NCI-H1694 treated with DMSO at 0.1 percent for 48 hours (cell line): ENCODE results near the gene DDA1.
A peak's percentile ranks its signal among the peaks of the same experiment; 100 is the strongest.
"Not testable (repeated sequence)": the region's sequence is repeated elsewhere in the genome, so short reads cannot be mapped to it uniquely, and the experiment has no call there.

Experiments
- DNase-seq: peaks from one replicate; lab custom pipeline; 2025; lab: John Stamatoyannopoulos, UW

Gene DDA1

DNA sequence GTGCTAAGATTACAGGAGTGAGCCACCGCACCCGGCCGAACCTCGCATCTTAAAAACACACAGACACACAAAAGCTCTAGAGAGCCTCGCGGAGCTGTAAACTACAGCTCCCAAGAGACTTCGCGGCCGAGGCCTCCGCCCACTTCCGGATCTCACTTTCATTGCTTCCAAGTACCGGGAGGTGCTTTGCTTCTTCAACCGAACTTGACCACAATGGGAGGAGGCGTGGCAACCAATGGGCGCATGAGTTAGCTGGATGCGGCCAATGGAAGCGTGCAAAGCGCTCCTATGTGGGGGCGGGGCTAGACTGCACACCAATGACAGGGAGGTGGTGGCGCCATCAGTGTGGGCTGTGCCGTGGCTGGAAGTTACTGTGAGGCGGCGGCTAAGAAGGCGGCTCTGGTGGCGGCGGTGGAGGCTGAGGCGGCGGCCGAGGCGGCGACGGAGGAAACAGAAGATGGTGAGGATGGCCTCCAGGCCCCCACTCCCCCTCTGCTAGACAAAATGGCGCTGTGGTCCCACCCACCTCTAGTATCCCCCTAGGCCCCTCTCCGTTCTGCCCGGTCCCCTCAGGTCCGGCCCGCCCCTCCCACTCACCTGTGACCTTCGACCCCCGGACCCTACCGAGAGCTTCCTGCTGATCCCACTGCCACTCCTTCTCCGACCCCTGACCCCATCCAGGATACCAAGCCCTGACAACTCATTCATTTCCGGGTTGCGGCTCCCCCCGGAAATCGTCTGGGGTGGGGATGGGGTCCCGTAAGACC is at the start of gene DDA1:
Gene DDA1, plus strand, starts transcription at position 366 of the 767 bp plus-strand sequence. Its CDS starts 92 bp downstream, at position 458.
- DNase-seq: peak; percentile 96

DNA sequence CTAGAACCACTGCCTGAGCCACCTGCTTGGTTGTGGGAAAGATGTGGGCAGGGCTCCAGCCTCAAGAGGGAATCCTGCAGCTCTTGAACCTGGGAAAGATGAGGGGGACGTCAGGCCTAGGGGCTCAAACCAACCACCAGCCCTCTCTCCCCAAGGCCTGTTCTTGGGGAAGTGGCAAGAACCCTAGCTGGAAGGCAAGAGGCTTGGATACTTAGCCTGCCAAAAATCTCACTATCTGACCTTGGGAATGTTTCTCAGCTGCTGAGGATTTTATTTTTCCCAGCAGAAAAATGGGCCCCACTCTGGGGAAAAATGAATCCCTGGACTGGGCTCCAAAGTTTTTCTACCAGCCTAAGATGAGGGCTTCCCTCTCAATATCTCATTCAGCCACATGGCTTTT is 49.4 kb upstream of the DDA1 start:
- DNase-seq: no peak

DNA sequence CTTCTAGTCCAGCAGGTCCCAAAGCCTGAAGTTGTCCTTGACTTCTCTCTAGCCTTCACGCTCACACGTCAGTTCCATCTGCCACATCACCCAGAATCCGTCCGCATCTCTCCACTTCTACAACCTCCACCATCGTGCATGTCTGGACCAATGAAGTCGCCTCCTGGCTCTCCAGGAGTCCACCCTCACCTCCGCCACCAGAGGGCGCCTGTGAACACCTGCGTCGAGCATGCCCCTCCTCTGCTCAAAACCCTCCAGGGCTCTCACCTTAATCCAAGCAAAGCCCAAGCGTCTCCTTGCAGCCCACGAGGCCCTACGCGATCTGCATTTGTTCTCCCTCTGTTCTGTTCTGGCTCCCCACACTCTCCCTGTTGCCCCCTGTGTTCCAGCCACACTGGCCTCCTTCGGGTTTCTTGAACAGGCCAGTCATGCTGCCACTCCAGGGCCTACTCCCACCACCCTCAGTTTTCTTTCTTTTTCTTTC is 48.5 kb upstream of the DDA1 start:
- DNase-seq: peak; percentile 76

DNA sequence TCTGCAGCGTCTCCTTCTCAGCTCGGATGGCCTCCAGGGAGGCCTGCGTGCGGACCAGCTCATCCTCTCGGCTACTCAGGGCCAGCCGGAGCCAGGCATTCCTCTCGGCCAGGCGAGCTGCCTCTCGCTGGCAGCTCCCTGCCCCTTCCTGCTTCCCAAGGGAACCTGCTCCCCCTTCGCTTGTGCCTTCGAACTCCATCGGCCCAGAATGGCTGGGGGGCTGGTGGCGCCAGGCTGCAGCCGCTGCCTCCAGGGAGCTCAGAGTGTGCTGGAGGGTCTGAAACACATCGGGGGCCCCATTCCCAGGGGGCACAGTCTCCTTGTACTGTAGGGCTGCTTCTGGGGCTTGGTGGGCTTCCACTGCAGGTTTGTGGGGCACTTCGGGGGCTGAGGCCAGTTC is 46.8 kb upstream of the DDA1 start:
- DNase-seq: no peak

DNA sequence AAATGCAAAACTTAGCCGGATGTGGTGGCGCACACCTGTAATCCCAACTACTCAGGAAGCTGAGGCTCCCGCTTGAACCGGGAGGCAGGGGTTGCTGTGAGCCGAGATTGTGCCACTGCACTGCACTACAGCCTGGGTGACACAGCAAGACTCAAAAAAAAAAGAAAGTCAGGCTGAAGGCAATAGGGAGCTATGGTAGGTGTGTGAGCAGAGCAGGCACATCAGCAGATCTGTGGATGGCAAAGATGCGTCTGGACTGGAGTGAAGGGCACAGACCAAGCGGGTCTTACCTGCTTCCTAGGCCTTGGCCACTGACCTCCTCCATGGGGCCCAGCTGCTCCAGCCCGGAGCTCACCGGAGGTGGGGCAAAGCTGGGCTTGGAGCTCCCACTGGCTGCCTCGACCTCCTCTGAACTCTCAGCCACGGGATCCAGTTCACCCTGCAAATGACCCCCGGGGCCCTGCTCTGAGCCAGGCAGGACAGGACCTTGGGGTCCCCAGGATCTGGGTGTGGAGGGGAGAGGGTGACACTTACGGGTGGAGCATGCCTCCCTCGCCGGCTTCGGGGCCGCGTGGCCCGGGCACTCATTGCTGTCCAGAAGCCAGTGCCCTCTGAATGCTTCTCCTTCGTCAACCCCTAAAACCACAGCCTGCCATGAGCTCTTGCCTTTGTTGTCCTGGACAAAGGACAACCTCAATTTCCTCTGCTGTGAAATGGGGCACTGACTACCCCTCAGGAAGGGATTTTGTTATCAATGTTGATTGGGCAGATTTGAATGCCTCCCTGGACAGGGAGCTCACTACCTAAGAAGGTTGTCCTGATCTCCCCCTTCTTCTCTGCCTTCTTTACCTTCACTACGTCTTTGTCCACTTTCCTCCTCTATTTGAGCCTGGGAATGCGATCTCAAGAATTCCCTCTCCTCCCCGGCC is 45.4 kb upstream of the DDA1 start:
- no peak for DNase-seq

DNA sequence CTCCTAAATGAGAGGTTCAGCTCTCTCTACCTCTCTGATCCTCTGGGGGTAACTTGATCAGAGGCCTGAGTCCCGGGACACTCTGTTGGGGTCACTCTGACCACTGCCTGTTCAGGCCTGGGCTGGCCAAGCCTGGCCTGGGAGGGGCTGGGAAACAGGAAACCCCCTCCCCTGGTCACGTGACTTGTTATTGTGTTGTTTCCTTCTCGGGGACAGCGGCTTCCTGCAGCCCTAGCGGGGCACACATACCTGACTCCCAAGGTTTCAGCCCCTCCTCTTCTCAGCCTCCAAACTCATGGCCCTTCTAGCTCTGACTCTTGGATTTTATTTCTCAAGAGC is 44.8 kb upstream of the DDA1 start, which contains the start of gene USHBP1:
Gene USHBP1, minus strand, starts transcription at position 105 of the 339 bp plus-strand sequence. CDS start 446 bp downstream, outside the sequence.
- no peak for DNase-seq

DNA sequence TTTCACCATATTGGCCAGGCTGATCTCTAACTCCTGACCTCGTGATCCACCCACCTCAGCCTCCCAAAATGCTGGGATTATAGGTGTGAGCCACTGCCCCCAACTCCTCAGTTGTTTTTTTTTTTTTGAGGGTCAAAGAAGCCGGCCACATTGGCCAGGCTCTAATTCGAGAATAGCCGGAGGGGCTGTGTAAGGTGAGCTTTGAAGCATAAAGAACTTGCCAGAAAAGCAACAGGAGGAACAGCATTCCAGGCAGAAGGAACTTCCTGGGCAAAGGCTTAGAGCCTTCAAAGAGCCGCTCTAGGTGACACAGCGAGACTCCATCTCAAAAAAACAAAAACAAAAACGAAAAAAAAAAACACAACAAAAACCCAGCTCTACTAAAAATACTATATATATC is 43.3 kb upstream of the DDA1 start:
- no peak for DNase-seq

DNA sequence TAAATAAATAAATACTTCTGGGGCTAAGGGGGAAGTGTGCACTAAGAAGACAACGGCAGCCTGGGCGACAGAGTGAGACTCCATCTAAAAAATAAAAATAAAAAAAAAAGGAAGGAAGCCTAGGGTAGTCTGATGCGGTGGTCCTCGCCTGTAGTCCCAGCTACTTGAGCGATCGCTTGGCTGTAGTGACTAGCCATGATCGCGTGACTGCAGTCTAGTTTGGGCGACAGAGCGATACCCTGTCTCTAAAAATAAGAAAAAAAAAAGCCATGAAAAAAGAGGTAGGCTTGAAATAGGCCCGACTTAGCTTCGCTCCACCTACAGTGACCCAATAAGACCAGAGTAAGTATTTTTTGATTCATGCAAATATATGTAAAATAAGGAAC is 42.8 kb upstream of the DDA1 start:
- DNase-seq: no peak

DNA sequence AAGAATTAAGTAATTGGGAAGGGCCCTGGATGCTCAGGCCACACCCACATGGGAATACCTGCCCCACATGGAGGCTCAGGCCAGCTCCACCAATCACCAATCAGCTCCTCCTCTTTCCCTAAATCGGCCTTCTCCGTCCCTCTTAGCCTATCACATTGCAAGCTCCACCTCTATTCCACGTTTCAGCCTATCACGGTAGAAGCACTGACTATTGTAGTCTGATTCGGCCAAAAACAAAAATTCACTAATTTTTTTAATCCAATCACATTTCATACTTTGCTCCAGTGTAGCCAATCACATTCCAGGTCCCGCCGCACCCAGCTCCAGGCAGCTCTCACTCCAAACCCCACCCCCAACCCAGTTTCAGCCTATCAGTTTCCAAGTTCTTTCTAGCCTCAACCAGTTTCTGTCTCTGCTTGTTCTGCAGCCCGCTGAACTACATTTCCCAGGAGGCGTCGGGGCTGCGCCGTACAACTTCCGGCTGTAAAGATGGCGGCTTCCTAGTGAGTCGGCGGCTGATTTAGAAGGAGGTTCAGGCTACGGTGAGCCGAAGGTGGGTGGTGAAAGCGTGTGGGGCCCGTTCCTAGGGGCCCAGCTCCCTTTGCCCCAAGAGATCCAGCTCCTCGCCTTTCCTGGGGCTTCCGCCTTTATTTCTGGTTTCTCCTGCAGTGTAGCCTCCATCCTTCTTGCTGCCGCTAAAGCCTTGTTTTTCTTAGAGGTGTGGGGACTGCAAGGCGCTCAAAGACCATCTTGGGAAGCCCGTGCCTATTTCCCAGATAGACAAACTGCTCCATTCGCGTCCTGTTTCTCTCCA is 42.2 kb upstream of the DDA1 start, which contains the start of gene BABAM1:
Gene BABAM1, plus strand, starts transcription at position 469 of the 814 bp plus-strand sequence. CDS start 1,364 bp downstream, outside the sequence.
- DNase-seq: peak; percentile 98

DNA sequence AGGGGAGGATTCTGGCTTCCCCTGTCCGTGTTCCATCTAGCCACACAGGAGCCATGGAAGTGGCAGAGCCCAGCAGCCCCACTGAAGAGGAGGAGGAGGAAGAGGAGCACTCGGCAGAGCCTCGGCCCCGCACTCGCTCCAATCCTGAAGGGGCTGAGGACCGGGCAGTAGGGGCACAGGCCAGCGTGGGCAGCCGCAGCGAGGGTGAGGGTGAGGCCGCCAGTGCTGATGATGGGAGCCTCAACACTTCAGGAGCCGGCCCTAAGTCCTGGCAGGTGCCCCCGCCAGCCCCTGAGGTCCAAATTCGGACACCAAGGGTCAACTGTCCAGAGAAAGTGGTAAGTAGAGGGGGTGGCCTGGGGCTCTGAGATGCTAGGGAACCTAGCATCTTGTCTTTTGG is 40.6 kb upstream of the DDA1 start:
- no peak for DNase-seq

DNA sequence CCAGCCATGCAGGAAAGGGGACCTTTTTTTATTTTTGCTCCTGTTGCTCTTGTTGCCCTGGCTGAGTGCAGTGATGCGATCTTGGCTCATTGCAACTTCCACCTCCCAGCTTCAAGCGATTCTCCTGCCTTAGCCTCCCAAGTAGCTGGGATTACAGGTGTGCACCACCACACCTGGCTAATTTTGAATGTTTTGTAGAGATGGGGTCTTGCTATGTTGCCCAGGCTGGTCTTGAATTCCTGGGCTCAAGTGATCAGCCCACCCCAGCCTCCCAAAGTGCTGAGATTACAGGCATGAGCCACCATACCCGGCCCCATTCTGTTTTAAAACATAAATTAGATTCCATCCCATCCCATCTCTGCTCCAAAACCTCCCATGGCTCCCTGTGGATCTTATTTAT is 34.5 kb upstream of the DDA1 start:
- not testable (repeated sequence) for DNase-seq

DNA sequence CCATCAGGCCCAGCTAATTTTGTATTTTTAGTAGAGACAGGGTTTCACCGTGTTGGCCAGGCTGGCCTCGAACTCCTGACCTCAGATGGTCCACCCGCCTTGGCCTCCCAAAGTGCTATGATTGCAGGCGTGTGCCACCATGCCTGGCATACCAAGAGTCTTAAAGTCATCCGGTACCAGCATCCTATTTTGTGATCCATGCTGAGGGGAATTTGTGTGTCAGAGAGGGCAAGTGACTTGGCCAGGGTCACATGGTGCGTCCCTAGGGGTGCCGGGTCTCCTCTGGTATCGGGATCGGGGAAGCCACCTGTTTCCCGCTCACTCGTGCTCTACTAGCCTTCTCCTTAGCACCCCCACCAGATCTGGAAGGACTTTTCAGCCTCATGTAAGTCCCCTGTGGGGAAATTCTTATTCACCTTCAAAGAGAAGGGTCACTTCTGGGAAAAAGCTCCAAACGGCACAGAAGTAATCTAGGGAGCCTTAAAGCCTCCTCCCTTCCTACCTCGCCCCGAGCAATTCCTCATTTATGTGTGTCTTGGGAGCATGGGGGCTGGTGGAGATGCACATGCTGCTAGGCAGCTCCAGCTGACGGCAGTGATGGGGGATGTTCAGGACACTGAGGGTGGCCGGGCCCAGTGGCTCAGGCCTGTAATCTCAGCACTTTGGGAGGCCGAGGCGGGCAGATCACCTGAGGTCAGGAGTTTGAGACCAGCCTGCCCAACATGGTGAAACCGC is 33.8 kb upstream of the DDA1 start:
- DNase-seq: no peak

DNA sequence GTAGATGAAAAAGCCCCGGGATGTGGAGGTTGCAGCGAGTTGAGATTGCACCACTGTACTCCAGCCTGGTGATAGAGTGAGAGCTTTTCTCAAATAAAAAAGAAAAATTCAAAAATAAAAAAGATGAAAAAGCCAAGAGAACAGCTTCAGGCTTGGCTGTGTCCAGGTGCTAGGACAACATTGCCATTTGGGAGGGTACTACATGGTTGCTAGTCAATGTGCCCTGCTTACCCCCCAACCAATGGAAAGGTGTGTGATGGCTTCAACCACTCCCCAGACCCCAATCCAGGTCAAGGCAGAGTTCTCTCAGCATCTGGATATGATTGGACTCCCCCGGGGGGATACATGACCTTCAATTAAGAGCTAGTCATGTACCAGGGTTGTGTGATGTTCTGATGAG is 29.9 kb upstream of the DDA1 start:
- DNase-seq: no peak

DNA sequence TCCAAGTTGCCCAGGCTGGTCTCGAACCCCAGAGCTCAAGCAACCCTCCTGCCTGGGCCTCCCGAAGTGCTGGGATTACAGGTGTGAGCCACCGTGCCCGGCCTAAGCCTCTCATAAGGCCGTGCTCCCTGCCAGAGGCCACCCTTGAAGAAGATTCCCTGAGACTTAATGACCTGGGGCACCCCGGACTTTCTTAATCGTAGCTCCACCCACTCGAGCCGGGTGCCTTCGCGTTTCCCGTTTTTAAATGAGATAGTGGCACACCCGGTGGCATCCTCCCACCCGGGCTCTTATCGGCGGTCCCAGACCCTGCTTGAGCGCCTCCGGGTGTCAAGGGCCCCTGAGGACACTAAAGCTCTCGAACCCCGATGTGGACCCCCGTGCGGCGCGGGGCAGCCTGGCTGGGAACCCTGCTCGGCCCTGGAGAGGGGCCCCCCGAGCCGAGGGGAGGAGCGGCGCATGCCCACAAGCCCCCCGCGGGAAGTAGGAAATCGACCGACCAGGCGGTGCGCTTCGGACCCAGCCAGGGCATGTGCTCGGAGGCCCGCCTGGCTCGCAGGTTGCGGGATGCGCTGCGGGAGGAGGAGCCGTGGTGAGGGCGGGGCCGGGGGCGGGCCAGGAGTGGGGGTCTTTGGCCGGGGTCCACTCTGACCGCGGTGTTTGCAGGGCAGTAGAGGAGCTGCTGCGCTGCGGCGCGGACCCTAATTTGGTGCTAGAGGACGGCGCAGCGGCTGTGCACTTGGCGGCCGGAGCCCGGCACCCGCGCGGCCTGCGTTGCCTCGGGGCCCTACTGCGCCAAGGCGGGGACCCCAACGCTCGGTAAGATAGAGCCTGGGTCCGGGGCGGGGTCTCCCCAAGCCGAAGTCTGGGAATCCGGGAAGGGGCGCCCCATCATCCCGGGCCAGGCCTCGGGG is 27.7 kb upstream of the DDA1 start, which contains the start of gene ANKLE1:
Gene ANKLE1, plus strand, starts transcription at position 511 of the 914 bp plus-strand sequence. Its CDS starts 20 bp downstream, at position 531.
- DNase-seq: no peak

DNA sequence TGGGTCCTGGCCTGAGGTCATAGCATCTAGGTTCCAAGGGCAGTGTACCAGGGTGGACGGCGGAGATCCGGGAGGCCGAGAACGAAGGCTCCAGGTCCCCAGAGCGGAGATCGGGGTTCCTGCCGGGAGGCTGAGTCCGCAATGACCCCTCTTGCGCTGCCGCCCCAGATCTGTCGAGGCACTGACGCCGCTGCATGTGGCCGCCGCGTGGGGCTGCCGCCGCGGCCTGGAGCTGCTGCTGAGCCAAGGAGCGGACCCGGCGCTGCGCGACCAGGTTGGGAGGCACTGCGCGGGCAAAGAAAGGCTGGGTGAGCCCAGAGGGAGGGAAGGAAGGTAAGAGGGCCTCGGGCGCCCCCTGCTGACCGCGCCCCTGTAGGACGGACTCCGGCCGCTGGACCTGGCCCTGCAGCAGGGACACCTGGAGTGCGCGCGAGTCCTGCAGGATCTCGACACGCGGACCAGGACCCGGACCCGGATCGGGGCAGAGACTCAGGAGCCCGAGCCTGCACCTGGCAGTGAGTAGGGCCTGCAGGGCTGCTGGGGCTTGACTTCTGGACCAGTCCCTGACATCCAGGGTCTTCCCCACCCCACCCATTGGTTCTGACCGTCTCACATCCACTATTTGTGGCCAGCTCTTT is 26.8 kb upstream of the DDA1 start:
- DNase-seq: peak; percentile 45

DNA sequence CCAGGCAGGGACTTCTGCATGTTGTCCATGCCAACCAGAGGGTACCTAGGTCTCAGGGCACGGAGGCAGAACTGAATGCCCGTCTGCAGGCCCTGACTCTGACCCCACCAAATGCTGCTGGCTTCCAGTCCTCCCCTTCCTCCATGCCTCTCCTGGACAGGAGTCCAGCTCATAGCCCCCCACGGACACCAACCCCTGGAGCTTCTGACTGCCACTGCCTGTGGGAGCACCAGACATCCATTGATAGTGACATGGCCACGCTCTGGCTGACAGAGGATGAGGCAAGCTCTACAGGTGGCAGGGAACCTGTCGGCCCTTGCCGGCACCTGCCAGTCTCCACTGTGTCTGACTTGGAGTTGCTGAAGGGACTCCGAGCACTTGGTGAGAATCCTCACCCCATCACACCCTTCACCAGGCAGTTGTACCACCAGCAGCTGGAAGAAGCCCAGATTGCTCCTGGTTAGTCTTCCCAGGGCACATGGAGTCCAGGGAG is 25.8 kb upstream of the DDA1 start:
- DNase-seq: no peak

DNA sequence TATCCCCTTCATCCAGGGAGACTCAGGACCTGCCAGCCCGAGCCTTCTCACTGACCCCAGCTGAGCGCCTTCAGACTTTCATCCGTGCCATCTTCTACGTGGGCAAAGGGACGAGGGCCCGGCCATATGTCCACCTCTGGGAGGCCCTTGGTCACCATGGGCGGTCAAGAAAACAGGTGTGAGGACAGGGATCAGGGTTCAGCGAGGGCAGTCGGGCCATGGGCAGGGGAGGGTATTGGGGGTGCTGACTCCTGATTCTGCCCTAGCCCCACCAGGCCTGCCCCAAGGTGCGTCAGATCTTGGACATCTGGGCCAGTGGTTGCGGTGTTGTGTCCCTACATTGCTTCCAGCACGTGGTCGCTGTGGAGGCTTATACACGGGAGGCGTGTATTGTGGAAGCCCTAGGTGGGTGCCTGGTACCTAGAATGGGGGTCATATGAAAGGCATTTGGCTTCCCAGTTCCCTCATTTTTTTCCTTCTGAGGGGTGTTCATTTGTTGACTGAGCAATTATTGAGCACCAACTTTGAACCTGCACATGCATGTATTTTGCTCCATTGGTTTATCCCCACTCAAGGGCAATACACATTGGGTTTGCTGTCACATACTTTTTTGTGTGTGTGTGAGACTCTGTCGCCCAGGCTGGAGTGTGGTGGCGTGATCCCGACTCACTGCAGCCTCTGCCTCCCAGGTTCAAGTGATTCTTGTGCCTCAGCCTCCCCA is 23.8 kb upstream of the DDA1 start:
- no peak for DNase-seq

DNA sequence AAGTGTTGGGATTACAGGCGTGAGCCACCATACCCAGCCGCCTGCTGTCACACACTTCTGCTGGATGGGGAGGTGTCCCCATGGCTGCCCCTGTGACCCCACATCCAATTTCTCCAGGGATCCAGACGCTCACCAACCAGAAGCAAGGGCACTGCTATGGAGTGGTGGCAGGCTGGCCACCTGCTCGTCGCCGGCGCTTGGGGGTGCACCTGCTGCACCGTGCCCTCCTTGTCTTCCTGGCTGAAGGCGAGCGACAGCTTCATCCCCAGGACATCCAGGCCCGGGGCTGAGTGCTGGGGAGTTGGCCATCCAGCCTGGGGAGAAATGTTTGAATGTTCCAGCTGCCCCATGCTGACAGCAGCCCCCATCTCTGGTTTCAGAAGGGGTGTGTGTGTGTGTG is 23.1 kb upstream of the DDA1 start:
- no peak for DNase-seq

DNA sequence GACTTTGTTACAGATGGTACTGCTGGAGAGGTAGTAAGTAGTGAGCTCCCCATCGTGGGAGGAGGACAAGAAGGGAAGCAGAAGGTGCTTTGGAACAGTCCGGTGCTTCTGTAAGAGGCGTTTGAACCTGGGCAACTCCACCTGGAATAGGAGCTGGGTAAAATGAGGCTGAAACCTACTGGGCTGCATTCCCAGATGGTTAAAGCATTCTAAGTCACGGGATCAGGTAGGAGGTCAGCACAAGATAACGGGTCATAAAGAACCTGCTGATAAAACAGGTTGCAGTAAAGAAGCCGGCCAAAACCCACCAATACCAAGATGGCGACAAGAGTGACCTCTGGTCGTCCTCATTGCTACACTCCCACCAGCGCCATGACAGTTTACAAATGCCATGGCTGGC is 22.6 kb upstream of the DDA1 start:
- no peak for DNase-seq
